HepG2 (cell line): ENCODE results near the gene UBE2Q2. TPM values are rescaled to one million over a fixed set of nuclear protein-coding genes. Genes with fewer than 3 reads are reported as not detected.

ENCODE experiments used
- ATAC-seq: fragments of 200-7000 bp; cut with Tn5 transposase; 3 replicates; pipeline ENCODE4 v1.9.1; 2020; ENCODE audit warnings: mild to moderate bottlenecking, moderate library complexity
- BruUV-seq: library from RNA; stranded (reverse); fragments of 400-500 nt; replicated peaks from 2 replicates; lab custom pipeline; 2021; lab: Mats Ljungman, UMichigan
- CTCF ChIA-PET: fragments of 300-600 bp; formaldehyde crosslinking; extraction: SDS; loops from one replicate; lab custom pipeline; 2021; ENCODE audit warnings: low total read pairs, inconsistent platforms, low intra/inter-chr PET ratio; lab: Yijun Ruan, JAX
- POLR2A ChIA-PET: fragments of 350-600 bp; sonication (Branson Sonifier 250); formaldehyde crosslinking; loops from one replicate; lab custom pipeline; 2020; ENCODE audit warnings: antibody characterized with exemption, inconsistent platforms; lab: Yijun Ruan, JAX
- DNase-seq: peaks from one replicate; pipeline ENCODE4 v3.0.0-alpha.2; 2015; ENCODE audit warnings: low spot score
- FAIRE-seq: peaks from 3 replicates; lab custom pipeline; 2011; peaks lifted over from hg19 to GRCh38; lab: Jason Lieb, UNC
- H2AFZ ChIP-seq: one replicate; pipeline ENCODE4 v1.6.1; 2011; ENCODE audit warnings: low read length, inconsistent platforms
- H3K27ac ChIP-seq: fragments of 300-600 bp; 3 replicates; pipeline ENCODE4 v1.8.0; 2011; ENCODE audit warnings: mixed run types, mild to moderate bottlenecking, mixed read lengths, low read length, inconsistent platforms; ENCODE audit not compliant: insufficient read depth; ENCODE audit errors: extremely low read length
- H3K27me3 ChIP-seq, 2 experiments: fragments of 200-600 bp in 1 of 2; 2 replicates in 1 of 2; 3 replicates in 1 of 2; pipeline versions ENCODE4 v1.6.0 to v1.8.0; 2011; ENCODE audit warnings: low read length in 2 of 2, mild to moderate bottlenecking in 2 of 2, moderate library complexity in 2 of 2, inconsistent platforms in 1 of 2; ENCODE audit not compliant: insufficient read depth in 2 of 2, control insufficient read depth in 1 of 2
- H3K36me3 ChIP-seq, 2 experiments: fragments of 200-600 bp in 1 of 2; replicated peaks in 1 of 2; 2 replicates in 1 of 2; 3 replicates in 1 of 2; pipeline versions ENCODE4 v1.5.1 to v1.8.0; 2011; ENCODE audit warnings: low read length in 2 of 2, inconsistent platforms in 1 of 2; ENCODE audit not compliant: insufficient read depth in 2 of 2, control insufficient read depth in 1 of 2
- H3K4me1 ChIP-seq: 2 replicates; pipeline ENCODE4 v1.5.1; 2012; ENCODE audit warnings: low read length, inconsistent platforms; ENCODE audit not compliant: insufficient read depth
- H3K4me2 ChIP-seq: 2 replicates; pipeline ENCODE4 v1.6.0; 2011; ENCODE audit warnings: low read depth, low read length, inconsistent platforms
- H3K4me3 ChIP-seq, 3 experiments: fragments of 200-600 bp in 1 of 3; sonication (generic), shearing (Covaris generic) in 1 of 3; replicated peaks in 1 of 3; 2 replicates each; pipeline ENCODE4 v1.5.1; 2011 to 2016; ENCODE audit warnings: low read length in 3 of 3, inconsistent platforms in 2 of 3, low read depth in 2 of 3, mild to moderate bottlenecking in 2 of 3, control low read depth in 1 of 3, mixed read lengths in 1 of 3; ENCODE audit not compliant: insufficient read depth in 1 of 3
- H3K79me2 ChIP-seq: one replicate; pipeline ENCODE4 v1.6.1; 2011; ENCODE audit warnings: low read length, inconsistent platforms; ENCODE audit not compliant: insufficient read depth
- H3K9ac ChIP-seq: 2 replicates; pipeline ENCODE4 v1.6.0; 2011; ENCODE audit warnings: mild to moderate bottlenecking, low read depth, low read length, inconsistent platforms; ENCODE audit not compliant: insufficient read depth
- H3K9me3 ChIP-seq: 2 replicates; pipeline ENCODE4 v1.5.1; 2012; ENCODE audit warnings: mild to moderate bottlenecking, low read length
- H4K20me1 ChIP-seq: 2 replicates; pipeline ENCODE4 v1.6.0; 2011; ENCODE audit warnings: inconsistent platforms, mild to moderate bottlenecking, low read length, moderate library complexity; ENCODE audit not compliant: insufficient read depth
- KMT2A ChIP-seq: sonication (generic); formaldehyde crosslinking; IDR thresholded peaks from 2 replicates; pipeline ENCODE4 v1.4.0; 2020; ENCODE audit warnings: missing genetic modification reagents
- SOX5 ChIP-seq: IDR thresholded peaks from 2 replicates; pipeline ENCODE4 v1.6.1; 2016; ENCODE audit warnings: borderline replicate concordance
- SRSF9 ChIP-seq: fragments of 200-400 bp; formaldehyde crosslinking; IDR thresholded peaks from 2 replicates; pipeline ENCODE4 v1.6.1; 2018; ENCODE audit warnings: borderline replicate concordance, mild to moderate bottlenecking, low read depth, low read length; ENCODE audit not compliant: insufficient read depth, poor library complexity, severe bottlenecking
- whole genome bisulfite sequencing: methylation state at CpG from one replicate; pipeline ENCODE4 v1.1.6; 2017; ENCODE audit warnings: low lambda C conversion rate; 5-methylcytosine and 5-hydroxymethylcytosine counted together
- in situ Hi-C: cut with HindIII; loops from 2 replicates; pipeline ENCODE4 v1.10.0; 2017; ENCODE audit warnings: low pct_unique_long_range_greater_than_20kb; ENCODE audit not compliant: extremely low pct_ligation_motif_present
- intact Hi-C: fragments of 100-400 bp; cut with micrococcal nuclease; formaldehyde crosslinking; loops from one replicate; pipeline ENCODE4 v1.10.0; 2022; ENCODE audit not compliant: unreplicated experiment
- polyA plus RNA-seq, 8 experiments: library from polyadenylated mRNA; depleted of rRNA in 3 of 8; stranded (reverse) in 7 of 8; unstranded in 1 of 8; fragments of >200 nt; fragmentation: Illumina TruSeq in 4 of 8; extraction: Trizol in 4 of 8; gene quantifications; 2 replicates each; pipeline versions ENCODE4 v1.2.1 to v1.2.3, GENCODE V29; 2011 to 2016; ENCODE audit warnings: low read depth in 4 of 8, missing spikeins in 1 of 8, mixed read lengths in 1 of 8; ENCODE audit not compliant: insufficient read depth in 1 of 8
- total RNA-seq, 5 experiments: library from RNA; depleted of rRNA; stranded (reverse); fragments of >200 nt; fragmentation: Illumina TruSeq; extraction: Trizol; gene quantifications; 2 replicates each; pipeline ENCODE4 v1.2.3, GENCODE V29; 2016; ENCODE audit warnings: low read depth in 1 of 5
- TF ChIP-seq, protein P1 (sequence below): sonication (generic); formaldehyde crosslinking; IDR thresholded peaks from 2 replicates; pipeline ENCODE4 v1.5.1; 2020; ENCODE audit warnings: missing genetic modification reagents, mild to moderate bottlenecking, borderline replicate concordance
- TF ChIP-seq, protein P2 (sequence below): sonication (generic); formaldehyde crosslinking; IDR thresholded peaks from 2 replicates; pipeline ENCODE4 v1.8.1; 2023; ENCODE audit warnings: mild to moderate bottlenecking, inconsistent platforms, moderate library complexity, missing genetic modification reagents, borderline replicate concordance
- TF ChIP-seq, protein P3 (sequence below): sonication (generic); formaldehyde crosslinking; conservative IDR thresholded peaks from 2 replicates; pipeline ENCODE4 v1.4.0; 2020; ENCODE audit warnings: missing genetic modification reagents
- TF ChIP-seq, protein P4 (sequence below): sonication (generic); formaldehyde crosslinking; IDR thresholded peaks from 2 replicates; pipeline ENCODE4 v1.9.0; 2021; ENCODE audit warnings: missing genetic modification reagents, borderline replicate concordance
- TF ChIP-seq, protein P5 (sequence below): IDR thresholded peaks from 2 replicates; pipeline ENCODE4 v1.6.1; 2016; ENCODE audit warnings: control low read depth

UBE2Q2 gene
- total and polyA plus RNA-seq, 2 of the 13 experiments (the other 11 are each of a cell fraction or from before 2014, with no cell fraction given): 10.6 to 20.4 TPM

DNA sequence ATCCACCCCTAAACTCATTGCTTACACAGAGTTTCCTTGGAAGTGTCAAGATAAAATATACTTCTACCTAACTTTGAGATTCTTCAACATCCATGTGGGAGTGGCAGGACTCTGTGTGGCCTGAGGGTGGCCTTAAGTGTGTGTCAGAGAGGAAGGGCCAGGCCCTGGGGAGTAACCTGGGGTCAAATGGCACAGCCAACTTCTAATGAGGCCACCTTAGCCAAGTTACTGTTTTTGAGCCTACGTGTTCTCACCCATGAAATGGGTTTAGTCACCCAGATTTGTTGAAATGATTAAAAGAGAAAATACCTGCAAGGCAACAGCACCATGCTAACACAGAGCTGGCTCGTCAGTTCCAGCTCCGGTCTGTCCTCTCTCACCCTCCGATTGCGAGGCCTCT lies 28.5 kb upstream of the UBE2Q2 start (continued):
- no peak for TF ChIP-seq SRSF9
- TF ChIP-seq KMT2A (CRISPR knock-in tag): no peak
- TF ChIP-seq, all 625 proteins: peak for 0

DNA sequence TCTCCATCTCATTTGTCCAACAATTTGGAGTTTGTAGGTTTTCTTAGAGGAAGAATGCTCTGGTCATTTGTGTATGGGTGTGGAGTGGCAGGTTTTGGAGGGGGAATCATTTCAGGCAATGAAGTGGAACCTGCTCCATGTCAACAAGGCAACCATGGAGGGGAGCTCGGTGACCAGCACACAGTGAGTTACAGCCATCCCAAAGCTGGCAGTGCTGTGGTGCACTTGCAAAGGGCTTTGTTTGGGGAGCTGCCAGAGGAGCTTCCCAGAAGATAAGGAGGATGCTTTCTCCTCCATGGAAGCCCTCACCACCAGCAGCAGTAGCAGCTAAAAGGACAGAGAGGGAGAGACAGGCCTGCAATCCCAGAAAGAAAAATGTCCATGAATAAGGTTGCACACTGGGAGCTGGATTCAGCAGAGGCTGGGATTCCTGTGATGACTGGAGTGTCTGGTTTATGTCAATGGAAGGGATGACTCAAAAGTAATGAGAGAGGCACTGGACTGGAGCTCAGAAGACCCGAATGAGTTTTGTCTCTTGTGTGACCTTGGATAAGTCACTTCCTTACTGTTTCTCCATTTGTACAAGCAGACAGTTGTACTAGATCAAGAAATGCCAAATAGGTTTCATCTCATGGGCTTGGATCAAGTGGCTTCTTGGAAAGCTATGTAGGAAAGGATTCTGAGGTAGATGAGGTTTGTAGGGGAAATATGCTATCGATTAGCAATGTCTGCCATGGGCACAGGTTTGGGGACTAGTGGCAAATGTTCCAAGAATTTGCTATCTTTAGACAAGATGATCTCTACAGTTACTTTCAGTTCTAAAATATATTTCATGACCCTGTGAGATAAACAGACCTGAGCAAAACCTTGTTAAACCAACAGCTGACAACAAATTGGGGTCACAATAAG lies 27.2 kb upstream of the UBE2Q2 start:
- Histone ChIP-seq H3K36me3 (no peaks in the 10 kb centered on the region), H3K4me2 (no peak overlapping the region), H3K27me3 (no peaks in the 10 kb centered on the region; a peak in 1 of 5 replicates), H3K4me1 (no peaks in the 10 kb centered on the region), H3K9me3 (no peaks in the 10 kb centered on the region), H3K9ac (no peak overlapping the region), H3K4me3 (no peak overlapping the region), H4K20me1 (no peaks in the 10 kb centered on the region), H3K27ac (no peak overlapping the region), H2AFZ (no peak overlapping the region), H3K79me2 (no peaks in the 10 kb centered on the region)
- intact Hi-C loops: no loop called here
- BruUV-seq: no TSS peak
- in situ Hi-C loops: loop anchor here (10.0 kb wide), 1 partner anchor 109 kb away; no protein-coding TSS in a partner anchor
- FAIRE-seq (no peak), DNase-seq (no peak), ATAC-seq (no peak)
- POLR2A ChIA-PET: no interaction called here
- CTCF ChIA-PET: no interaction called here
- 32% methylated on average over 3 of the region's 3 CpGs for WGBS
- TF ChIP-seq, protein P1, sequence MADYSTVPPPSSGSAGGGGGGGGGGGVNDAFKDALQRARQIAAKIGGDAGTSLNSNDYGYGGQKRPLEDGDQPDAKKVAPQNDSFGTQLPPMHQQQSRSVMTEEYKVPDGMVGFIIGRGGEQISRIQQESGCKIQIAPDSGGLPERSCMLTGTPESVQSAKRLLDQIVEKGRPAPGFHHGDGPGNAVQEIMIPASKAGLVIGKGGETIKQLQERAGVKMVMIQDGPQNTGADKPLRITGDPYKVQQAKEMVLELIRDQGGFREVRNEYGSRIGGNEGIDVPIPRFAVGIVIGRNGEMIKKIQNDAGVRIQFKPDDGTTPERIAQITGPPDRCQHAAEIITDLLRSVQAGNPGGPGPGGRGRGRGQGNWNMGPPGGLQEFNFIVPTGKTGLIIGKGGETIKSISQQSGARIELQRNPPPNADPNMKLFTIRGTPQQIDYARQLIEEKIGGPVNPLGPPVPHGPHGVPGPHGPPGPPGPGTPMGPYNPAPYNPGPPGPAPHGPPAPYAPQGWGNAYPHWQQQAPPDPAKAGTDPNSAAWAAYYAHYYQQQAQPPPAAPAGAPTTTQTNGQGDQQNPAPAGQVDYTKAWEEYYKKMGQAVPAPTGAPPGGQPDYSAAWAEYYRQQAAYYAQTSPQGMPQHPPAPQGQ (CRISPR knock-in tag): no peak
- TF ChIP-seq, protein P2, sequence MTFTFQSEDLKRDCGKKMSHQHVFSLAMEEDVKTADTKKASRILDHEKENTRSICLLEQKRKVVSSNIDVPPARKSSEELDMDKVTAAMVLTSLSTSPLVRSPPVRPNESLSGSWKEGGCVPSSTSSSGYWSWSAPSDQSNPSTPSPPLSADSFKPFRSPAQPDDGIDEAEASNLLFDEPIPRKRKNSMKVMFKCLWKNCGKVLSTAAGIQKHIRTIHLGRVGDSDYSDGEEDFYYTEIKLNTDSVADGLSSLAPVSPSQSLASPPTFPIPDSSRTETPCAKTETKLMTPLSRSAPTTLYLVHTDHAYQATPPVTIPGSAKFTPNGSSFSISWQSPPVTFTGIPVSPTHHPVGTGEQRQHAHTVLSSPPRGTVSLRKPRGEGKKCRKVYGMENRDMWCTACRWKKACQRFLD (CRISPR knock-in tag): no peak
- TF ChIP-seq SOX5 (CRISPR knock-in tag): no peak
- TF ChIP-seq, protein P3, sequence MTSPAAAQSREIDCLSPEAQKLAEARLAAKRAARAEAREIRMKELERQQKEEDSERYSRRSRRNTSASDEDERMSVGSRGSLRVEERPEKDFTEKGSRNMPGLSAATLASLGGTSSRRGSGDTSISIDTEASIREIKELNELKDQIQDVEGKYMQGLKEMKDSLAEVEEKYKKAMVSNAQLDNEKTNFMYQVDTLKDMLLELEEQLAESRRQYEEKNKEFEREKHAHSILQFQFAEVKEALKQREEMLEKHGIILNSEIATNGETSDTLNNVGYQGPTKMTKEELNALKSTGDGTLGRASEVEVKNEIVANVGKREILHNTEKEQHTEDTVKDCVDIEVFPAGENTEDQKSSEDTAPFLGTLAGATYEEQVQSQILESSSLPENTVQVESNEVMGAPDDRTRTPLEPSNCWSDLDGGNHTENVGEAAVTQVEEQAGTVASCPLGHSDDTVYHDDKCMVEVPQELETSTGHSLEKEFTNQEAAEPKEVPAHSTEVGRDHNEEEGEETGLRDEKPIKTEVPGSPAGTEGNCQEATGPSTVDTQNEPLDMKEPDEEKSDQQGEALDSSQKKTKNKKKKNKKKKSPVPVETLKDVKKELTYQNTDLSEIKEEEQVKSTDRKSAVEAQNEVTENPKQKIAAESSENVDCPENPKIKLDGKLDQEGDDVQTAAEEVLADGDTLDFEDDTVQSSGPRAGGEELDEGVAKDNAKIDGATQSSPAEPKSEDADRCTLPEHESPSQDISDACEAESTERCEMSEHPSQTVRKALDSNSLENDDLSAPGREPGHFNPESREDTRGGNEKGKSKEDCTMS: no peak
- TF ChIP-seq, protein P4, sequence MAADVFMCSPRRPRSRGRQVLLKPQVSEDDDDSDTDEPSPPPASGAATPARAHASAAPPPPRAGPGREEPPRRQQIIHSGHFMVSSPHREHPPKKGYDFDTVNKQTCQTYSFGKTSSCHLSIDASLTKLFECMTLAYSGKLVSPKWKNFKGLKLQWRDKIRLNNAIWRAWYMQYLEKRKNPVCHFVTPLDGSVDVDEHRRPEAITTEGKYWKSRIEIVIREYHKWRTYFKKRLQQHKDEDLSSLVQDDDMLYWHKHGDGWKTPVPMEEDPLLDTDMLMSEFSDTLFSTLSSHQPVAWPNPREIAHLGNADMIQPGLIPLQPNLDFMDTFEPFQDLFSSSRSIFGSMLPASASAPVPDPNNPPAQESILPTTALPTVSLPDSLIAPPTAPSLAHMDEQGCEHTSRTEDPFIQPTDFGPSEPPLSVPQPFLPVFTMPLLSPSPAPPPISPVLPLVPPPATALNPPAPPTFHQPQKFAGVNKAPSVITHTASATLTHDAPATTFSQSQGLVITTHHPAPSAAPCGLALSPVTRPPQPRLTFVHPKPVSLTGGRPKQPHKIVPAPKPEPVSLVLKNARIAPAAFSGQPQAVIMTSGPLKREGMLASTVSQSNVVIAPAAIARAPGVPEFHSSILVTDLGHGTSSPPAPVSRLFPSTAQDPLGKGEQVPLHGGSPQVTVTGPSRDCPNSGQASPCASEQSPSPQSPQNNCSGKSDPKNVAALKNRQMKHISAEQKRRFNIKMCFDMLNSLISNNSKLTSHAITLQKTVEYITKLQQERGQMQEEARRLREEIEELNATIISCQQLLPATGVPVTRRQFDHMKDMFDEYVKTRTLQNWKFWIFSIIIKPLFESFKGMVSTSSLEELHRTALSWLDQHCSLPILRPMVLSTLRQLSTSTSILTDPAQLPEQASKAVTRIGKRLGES (CRISPR knock-in tag): no peak
- TF ChIP-seq, protein P5, sequence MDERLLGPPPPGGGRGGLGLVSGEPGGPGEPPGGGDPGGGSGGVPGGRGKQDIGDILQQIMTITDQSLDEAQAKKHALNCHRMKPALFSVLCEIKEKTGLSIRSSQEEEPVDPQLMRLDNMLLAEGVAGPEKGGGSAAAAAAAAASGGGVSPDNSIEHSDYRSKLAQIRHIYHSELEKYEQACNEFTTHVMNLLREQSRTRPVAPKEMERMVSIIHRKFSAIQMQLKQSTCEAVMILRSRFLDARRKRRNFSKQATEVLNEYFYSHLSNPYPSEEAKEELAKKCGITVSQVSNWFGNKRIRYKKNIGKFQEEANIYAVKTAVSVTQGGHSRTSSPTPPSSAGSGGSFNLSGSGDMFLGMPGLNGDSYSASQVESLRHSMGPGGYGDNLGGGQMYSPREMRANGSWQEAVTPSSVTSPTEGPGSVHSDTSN: no peak
